Left ventricle myocardium inferior (tissue), 1 donor: ENCODE measurements around the gene ARHGEF7. TPM values are rescaled to one million over a fixed set of nuclear protein-coding genes. Genes with fewer than 3 reads are reported as not detected.

ENCODE experiments used
- DNase-seq: peaks from one replicate; pipeline ENCODE4 v3.0.0-alpha.2; 2020
- H3K27ac ChIP-seq: fragments of 200-600 bp; replicated peaks from 2 replicates; pipeline ENCODE4 v1.8.0; 2021
- H3K27me3 ChIP-seq: fragments of 200-600 bp; 2 replicates; pipeline ENCODE4 v1.8.0; 2021; ENCODE audit warnings: low read depth
- H3K36me3 ChIP-seq: fragments of 200-600 bp; 2 replicates; pipeline ENCODE4 v1.8.0; 2021
- H3K4me1 ChIP-seq: fragments of 200-600 bp; 2 replicates; pipeline ENCODE4 v1.8.0; 2021
- H3K4me3 ChIP-seq: fragments of 200-600 bp; 2 replicates; pipeline ENCODE4 v1.8.0; 2021; ENCODE audit warnings: mild to moderate bottlenecking, moderate library complexity
- H3K9me3 ChIP-seq: fragments of 200-600 bp; replicated peaks from 2 replicates; pipeline ENCODE4 v1.8.0; 2021
- CTCF ChIP-seq: fragments of 200-600 bp; IDR thresholded peaks from 2 replicates; pipeline ENCODE4 v1.8.0; 2021; ENCODE audit warnings: antibody characterized with exemption, mild to moderate bottlenecking, borderline replicate concordance
- intact Hi-C: fragments of 100-400 bp; cut with micrococcal nuclease; formaldehyde crosslinking; loops from one replicate; pipeline ENCODE4 v1.11.0; 2022
- total RNA-seq: library from RNA; stranded (reverse); fragmentation: NEBNext Ultra II Directional; extraction: Animal tissue kit (Norgen Biotek cat#: 25700); gene quantifications from one replicate; pipeline ENCODE4 v1.2.1, GENCODE V29; 2021
- donor health status: DM: no; HTN: yes; CAD: no; lungs with severe emphysema.

The ARHGEF7 gene
- total RNA-seq, 1 donor from 2014 or later: 35.9 TPM

DNA sequence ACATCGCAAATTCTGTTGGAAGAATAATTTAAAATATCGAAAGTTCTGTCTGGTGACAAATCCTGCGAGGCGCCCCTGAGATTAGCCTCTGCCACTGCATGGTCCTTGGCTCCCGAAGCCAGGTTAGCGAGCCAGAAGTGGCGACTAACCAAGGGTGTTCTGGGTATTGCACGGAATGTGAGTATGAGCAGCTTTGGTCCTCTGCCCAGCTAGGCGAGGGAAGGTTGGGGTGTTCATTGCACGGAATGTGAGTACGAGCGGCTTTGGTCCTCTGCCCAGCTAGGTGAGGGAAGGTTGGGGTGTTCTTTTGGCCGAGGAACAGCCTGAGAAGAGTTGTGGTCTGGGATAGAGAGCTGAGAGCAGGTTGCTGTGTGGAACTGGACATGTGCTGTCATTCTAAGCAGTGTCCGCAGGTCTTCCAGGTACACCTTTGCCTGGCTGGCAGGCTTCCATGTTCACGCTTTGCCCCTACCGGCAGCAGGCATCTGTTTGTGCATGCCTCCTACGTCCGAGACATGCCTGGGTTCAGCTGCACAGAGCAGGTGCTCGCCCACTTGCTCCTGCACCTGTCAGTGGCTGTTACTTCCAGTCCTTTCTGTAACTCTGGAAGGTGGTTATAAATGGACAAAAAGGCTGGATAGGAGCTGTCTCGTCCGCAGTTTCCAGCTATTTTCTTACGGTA lies 187.1 kb downstream of the ARHGEF7 start:
- TF ChIP-seq CTCF: no peak
- no peaks in the 10 kb centered on the region for H3K27me3 ChIP-seq
- intact Hi-C loops: no loop called here
- no peak overlapping the region for H3K27ac ChIP-seq
- no peaks in the 10 kb centered on the region for H3K4me1 ChIP-seq
- H3K9me3 ChIP-seq: no peaks in the 10 kb centered on the region
- H3K4me3 ChIP-seq: no peak overlapping the region
- DNase-seq: no peak
- H3K36me3 ChIP-seq: peaks cover 80% of the 10 kb centered on the region

- Histone ChIP-seq H3K4me1 (no peaks in the 10 kb centered on the region), H3K9me3 (no peaks in the 10 kb centered on the region), H3K36me3 (peaks cover 86% of the 10 kb centered on the region), H3K27ac (no peak overlapping the region), H3K4me3 (no peak overlapping the region), H3K27me3 (no peaks in the 10 kb centered on the region)
- DNase-seq: no peak
- intact Hi-C loops: no loop called here
- no peak for TF ChIP-seq CTCF
Measured at GRCh38 chr13:111303559-111303958, 188.4 kb downstream of the ARHGEF7 start.

DNA sequence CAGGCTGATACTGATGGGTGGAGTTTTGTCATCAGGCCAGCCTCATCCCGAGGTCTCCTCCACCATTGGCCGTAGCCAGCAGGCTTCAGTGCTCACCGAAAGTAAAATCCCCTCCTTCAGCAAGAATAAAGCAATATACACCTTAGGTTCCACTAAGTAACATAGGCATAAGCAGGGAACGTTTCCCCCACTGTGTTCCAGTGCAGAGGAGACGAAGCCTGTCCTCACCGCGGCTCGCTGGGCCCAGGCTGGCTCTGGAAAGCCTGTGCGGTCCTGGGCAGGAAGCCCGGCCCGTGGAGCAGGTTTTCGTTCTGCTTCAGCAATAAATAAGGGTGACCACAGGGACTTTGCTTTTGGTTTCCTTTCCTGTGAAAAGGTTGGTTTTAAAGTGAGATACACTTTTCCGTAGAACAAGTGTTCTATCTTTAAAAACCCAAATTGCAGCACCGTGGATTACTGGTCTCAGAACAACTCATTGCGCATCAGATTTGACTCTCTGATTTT lies 189.0 kb downstream of the ARHGEF7 start:
- H3K27ac ChIP-seq: no peak overlapping the region
- H3K9me3 ChIP-seq: no peaks in the 10 kb centered on the region
- H3K27me3 ChIP-seq: no peaks in the 10 kb centered on the region
- H3K36me3 ChIP-seq: peaks cover 83% of the 10 kb centered on the region
- intact Hi-C loops: no loop called here
- H3K4me1 ChIP-seq: no peaks in the 10 kb centered on the region
- no peak for TF ChIP-seq CTCF
- H3K4me3 ChIP-seq: no peak overlapping the region
- DNase-seq: no peak

GRCh38 chr13:111304603-111305289 lies 189.6 kb downstream of the ARHGEF7 start:
- no peak overlapping the region for H3K4me3 ChIP-seq
- H3K9me3 ChIP-seq: no peaks in the 10 kb centered on the region
- H3K4me1 ChIP-seq: no peaks in the 10 kb centered on the region
- H3K36me3 ChIP-seq: peaks cover 80% of the 10 kb centered on the region
- TF ChIP-seq CTCF: no peak
- no peak for DNase-seq
- no peaks in the 10 kb centered on the region for H3K27me3 ChIP-seq
- intact Hi-C loops: no loop called here
- no peak overlapping the region for H3K27ac ChIP-seq

- peaks cover 34% of the 10 kb centered on the region for H3K36me3 ChIP-seq
- no peak overlapping the region for H3K4me3 ChIP-seq
- TF ChIP-seq CTCF: no peak
- no peak for DNase-seq
- intact Hi-C loops: no loop called here
- no peak overlapping the region for H3K27ac ChIP-seq
- no peaks in the 10 kb centered on the region for H3K27me3 ChIP-seq
- H3K9me3 ChIP-seq: peaks cover 10% of the 10 kb centered on the region
- H3K4me1 ChIP-seq: no peaks in the 10 kb centered on the region
Measured at GRCh38 chr13:111312944-111313590, 198.0 kb downstream of the ARHGEF7 start.
